ENCODE measurements around the gene GPR84.

Gene GPR84

GRCh38 chr12:54321363-54321762 is 42.9 kb downstream of the GPR84 start:
- DNase-seq = no peak

Measured in GF-D8 (cell line).